Myocyte (in vitro differentiated cells): ENCODE measurements around the gene SPACDR. TPM values are rescaled to one million over a fixed set of nuclear protein-coding genes. Genes with fewer than 3 reads are reported as not detected.

ENCODE experiments used
- DNase-seq: peaks from one replicate; pipeline ENCODE4 v3.0.0-alpha.2; 2012; ENCODE audit warnings: low read depth
- total RNA-seq: library from RNA; depleted of rRNA; stranded (reverse); fragments of >200 nt; gene quantifications from 2 replicates; pipeline ENCODE4 v1.2.3, GENCODE V29; 2014

Gene SPACDR
- total RNA-seq, 1 donor from 2014 or later, result 0.48 TPM

DNA sequence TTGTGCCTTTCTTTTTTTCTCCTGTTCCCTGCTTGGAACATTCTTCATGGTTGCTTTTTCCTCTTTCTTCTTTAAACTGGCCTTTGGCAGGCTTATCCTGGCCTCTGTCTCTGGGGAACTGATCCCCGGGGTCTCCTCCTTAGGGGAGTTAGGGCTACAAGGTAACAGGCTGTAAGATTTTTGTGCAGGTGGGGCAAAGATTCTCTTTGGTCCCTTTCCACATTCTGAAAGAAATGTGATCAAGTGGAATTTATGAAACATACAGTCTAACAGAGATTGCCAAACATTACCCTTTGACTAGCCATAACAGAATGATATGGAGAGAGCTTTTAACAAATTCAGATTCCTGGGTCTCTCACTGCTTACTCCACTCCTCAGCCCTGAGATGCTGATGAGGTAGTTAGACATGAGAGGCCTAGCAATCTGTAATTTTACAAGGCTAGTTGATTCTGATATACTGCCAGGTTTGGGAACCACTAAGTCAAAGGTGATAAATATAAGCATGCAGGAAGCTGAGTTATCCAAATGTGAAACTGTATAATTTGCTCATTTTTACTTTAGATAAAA, 44.3 kb downstream of the SPACDR start:
- DNase-seq, result no peak

DNA sequence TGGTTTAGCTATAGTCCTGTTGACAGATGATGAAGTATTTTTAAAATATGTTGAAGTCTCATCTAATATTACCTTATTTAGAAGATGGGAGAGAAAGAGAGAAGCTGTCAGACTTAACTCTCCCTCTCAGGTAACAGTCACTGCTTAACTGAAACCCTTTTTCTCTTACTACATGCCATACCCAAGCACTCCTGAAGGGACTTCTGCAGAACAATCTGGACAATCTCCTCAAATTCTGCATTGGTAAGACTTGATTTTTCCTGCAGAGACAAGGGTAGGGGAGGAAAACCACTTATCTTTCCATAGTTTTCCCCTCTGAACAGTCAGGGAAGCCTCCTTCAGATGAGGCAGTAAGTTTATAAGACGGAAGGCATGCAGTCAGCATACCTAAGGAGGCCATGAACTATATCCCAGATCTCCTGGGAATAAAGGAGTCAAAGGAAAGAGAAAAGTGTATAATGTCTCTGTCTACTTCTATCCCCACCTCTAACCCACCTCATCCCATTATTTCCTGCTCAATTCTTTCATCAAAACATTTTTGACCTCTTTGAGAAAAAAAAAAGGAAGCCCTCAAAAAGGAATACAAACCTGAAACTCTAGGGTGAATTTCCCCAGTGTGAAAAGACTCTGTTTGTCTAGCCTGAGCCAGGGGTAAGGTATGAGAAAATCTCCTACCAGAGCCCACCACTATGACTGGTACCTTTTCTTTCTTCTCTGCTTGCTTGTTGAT, 45.0 kb downstream of the SPACDR start:
- no peak for DNase-seq

DNA sequence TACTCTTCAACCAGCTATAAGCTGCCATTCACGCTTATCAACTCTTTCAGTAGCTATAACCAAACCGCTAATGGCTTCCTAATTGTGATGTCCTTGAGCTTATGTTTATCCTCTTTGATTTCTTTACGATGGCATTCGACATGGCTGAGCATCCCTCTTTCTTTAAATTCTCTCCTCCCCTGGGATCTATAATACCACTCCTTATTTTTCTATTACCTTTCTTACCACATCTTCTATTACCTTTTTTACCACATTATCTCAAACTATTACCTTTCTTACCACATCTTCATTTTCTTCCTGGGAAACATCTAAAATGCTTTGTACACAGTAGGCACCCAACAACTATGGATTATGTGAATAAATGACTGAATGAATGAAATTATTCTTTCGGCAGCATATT, 48.6 kb downstream of the SPACDR start:
- DNase-seq, result no peak

DNA sequence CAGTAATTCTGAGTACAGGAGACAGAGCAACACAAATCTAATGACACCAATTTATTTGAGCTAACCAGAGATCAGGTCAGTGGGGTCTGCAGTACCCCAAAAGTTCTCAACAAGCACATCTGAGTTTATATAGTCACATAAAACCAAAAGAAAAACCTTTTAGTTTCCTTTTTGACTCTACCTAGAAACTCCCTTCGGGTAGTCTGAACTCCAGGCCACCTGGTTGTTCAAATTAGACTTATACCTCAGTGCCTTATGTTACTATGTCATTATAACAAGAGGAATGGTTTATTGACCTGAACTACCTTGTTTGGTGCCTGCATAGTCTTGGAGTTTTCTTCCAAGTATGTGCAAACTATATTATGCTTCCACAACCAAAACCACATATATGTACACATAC, 50.2 kb downstream of the SPACDR start:
- no peak for DNase-seq

DNA sequence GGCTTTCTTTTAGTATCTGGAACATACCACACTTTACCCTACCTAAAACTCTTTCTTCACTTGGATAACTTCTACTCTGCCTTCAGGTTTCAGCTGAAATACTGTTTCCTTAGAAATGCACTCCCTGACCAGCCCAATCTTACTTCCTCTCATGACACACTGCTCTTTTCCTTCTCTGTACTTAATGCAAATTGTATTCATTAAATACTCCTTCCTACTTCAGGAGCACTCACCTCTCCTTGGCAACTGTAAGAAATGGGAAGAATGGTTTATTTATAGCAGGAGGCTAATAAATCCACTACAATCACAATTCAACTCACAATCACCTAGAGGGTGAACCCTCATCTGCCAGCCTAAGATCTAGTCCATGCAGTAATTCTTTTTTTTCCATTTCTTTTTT, 50.7 kb downstream of the SPACDR start:
- DNase-seq, result no peak

DNA sequence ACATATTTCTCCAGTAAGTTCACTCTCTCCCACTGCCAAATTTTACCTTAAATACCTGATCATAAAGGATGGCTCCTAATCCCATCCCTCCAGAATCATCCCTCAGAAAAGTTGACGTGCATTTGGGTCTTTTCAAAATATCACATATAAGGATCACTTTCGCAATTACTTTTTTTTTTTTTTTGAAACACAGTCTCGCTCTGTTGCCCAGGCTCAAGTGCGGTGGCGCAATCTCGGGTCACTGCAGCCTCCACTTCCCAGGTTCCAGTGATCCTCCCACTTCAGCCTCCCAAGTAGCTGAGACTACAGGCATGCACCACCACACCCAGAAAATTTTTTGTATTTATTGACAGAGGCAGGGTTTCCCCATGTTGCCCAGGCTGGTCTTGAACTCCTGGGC, 53.0 kb downstream of the SPACDR start:
- DNase-seq, result no peak

DNA sequence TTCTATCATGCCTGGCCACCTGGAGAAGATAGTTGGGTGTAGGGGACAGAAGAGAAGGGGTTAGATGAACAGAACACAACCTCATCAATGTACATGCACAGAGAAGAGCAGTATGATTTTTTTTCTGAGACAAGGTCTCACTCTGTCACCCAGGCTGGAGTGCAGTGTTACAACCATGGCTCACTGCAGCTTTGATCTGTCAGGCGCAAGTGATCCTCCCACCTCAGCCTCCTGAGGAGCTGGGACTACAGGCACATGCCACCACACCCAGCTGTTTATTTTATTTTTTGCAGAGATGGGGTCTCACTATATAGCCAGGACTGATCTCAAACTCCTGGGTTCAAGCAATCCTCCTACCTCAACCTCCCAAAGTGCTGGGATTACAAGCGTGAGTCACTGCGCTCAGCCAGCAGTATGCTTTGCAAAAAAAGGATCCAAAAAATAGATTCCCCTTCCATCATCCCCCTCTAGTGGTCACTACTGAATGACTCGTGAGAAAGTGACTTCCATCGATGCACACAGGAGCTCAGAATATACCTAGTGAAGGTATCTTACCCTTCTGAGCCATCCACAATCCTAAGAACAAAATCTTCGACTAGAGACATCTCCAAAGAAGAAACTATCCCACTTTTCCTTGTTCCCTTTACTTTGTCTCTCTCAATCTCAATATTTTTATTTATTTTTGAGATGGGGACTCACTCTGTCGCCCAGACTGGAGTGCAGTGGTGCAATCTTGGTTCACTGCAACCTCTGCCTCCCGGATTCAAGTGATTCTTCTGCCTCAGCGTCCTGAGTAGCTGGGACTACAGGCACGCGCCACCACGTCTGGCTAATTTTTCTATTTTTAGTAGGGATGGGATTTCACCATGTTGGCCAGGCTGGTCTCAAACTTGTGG, 56.5 kb downstream of the SPACDR start:
- DNase-seq, result peak; percentile 79

DNA sequence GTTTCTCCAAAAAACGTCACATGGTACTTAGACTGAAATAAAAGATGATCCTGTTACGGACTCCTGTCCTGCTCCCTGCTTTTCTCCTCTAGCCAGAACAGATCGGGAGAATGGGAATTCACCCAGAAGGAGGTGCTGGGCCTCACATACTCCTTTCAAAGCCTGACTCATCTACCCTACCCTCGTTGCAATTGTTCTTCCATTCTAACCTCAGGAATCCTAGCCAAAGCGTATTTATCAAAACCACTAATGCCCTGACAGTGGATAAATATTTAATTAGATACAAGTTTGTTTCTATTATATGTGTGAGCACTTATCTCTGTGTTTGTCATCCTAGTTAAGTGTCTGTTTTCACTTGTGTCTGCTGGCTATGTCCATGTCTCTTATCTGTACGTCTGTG, 57.3 kb downstream of the SPACDR start:
- DNase-seq, result peak; percentile 60

Other genes starting within 250 kb of the SPACDR start
- gene PVRIG, start 244.3 kb downstream of the SPACDR start, total RNA-seq, result not detected in 2 replicates
- gene SPDYE3, start 156.6 kb downstream of the SPACDR start, total RNA-seq, result not detected in 2 replicates
- 10.7 and 11.0 TPM in 2 replicates for gene PILRB, start 106.1 kb downstream of the SPACDR start, total RNA-seq
- gene PILRA, start 90.8 kb downstream of the SPACDR start, total RNA-seq, result 0.51 TPM in 1 of 2 replicates, not detected in the other
- gene ZCWPW1, start 35.6 kb downstream of the SPACDR start, total RNA-seq, result 4.9 and 8.3 TPM in 2 replicates
- gene MEPCE, start 34.4 kb downstream of the SPACDR start, total RNA-seq, result 38.1 and 41.3 TPM in 2 replicates
- gene PPP1R35, start 27.8 kb downstream of the SPACDR start, total RNA-seq, result 42.2 and 44.3 TPM in 2 replicates
- 32.9 and 34.6 TPM in 2 replicates for gene TSC22D4, start 15.0 kb upstream of the SPACDR start, total RNA-seq
- 0.05 TPM in 1 of 2 replicates, not detected in the other for gene NYAP1, start 19.7 kb upstream of the SPACDR start, total RNA-seq
- 10.5 and 11.7 TPM in 2 replicates for gene AGFG2, start 74.9 kb upstream of the SPACDR start, total RNA-seq
- gene SAP25, start 109.6 kb upstream of the SPACDR start, total RNA-seq, result 0.21 TPM in 1 of 2 replicates, not detected in the other
- 63.1 and 99.7 TPM in 2 replicates for gene LRCH4, start 121.9 kb upstream of the SPACDR start, total RNA-seq
- gene FBXO24, start 122.1 kb upstream of the SPACDR start, total RNA-seq, result 0.21 and 1.2 TPM in 2 replicates
- gene PCOLCE, start 138.1 kb upstream of the SPACDR start, total RNA-seq, result 14.1 and 16.6 TPM in 2 replicates
- gene MOSPD3, start 148.3 kb upstream of the SPACDR start, total RNA-seq, result 8.1 and 10.9 TPM in 2 replicates
- gene TFR2, start 177.3 kb upstream of the SPACDR start, total RNA-seq, result not detected in 2 replicates
- not detected in 2 replicates for gene ACTL6B, start 192.2 kb upstream of the SPACDR start, total RNA-seq
- 96.5 and 115 TPM in 2 replicates for gene GNB2, start 209.5 kb upstream of the SPACDR start, total RNA-seq
- gene GIGYF1, start 230.0 kb upstream of the SPACDR start, total RNA-seq, result 25.8 and 30.4 TPM in 2 replicates
- gene POP7, start 241.9 kb upstream of the SPACDR start, total RNA-seq, result 36.2 and 46.9 TPM in 2 replicates